Renal pelvis (tissue), 4 donors: Measurements from ENCODE around the gene CTTN. TPM values are rescaled to one million over a fixed set of nuclear protein-coding genes. Genes with fewer than 3 reads are reported as not detected.
"Not testable (repeated sequence)": the region's sequence is repeated elsewhere in the genome, so short reads cannot be mapped to it uniquely, and the experiment has no call there.

Source experiments
- DNase-seq: peaks from one replicate; pipeline ENCODE4 v3.0.0-alpha.2; 2013
- polyA plus RNA-seq, 3 donors: library from polyadenylated mRNA; unstranded; fragments of 120-200 nt; gene quantifications; one replicate each; pipeline ENCODE4 v1.2.1, GENCODE V29; 2013; ENCODE audit not compliant: insufficient read length in 3 of 3

The CTTN gene
- polyA plus RNA-seq, 3 donors = 166 to 234 (median 223) TPM

- no peak for DNase-seq
These were observed 8.8 kb downstream of the CTTN start for GRCh38 chr11:70407121-70407520.

- DNase-seq = no peak
These were observed 9.5 kb downstream of the CTTN start for GRCh38 chr11:70407814-70408213.

- not testable (repeated sequence) for DNase-seq
These were observed 10.0 kb downstream of the CTTN start for GRCh38 chr11:70408326-70408725.

DNA sequence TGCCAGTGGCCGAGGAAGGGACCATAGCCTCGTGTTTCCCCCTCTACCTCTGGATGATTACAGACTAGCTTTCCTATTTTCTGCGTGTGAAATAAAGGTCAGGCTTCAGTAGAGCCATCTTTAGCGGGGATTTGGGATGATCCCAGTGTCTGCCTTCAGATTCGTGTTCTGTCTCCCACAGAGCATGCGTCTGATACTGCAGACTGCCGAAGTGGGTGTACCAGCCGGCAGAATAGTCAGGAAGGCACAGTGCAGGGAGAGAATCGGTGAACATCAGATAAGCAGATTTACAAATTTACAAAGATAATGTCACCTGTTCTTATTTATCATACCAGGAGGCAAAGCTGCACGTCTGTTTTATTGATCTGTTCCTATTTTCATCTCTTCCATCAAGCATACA is 11.1 kb downstream of the CTTN start:
- DNase-seq = no peak

DNA sequence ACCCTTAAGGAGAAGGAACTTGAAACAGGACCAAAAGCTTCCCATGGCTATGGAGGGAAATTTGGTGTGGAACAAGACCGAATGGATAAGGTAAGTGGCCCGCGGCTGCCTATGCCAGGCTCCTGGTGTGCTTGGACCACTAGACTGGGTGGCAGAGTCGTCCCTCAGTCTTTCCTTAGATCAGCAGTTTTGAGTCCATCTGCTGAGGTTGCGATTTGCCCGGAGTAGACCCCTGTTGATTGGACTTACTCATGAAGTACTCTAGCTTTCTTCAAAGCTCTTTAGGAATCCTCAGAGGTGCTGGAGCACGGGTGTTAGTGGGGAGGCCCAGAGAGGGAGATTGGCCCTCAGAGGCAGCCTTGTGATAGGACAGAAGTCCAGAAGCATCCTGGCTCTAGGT is 11.5 kb downstream of the CTTN start:
- no peak for DNase-seq

DNA sequence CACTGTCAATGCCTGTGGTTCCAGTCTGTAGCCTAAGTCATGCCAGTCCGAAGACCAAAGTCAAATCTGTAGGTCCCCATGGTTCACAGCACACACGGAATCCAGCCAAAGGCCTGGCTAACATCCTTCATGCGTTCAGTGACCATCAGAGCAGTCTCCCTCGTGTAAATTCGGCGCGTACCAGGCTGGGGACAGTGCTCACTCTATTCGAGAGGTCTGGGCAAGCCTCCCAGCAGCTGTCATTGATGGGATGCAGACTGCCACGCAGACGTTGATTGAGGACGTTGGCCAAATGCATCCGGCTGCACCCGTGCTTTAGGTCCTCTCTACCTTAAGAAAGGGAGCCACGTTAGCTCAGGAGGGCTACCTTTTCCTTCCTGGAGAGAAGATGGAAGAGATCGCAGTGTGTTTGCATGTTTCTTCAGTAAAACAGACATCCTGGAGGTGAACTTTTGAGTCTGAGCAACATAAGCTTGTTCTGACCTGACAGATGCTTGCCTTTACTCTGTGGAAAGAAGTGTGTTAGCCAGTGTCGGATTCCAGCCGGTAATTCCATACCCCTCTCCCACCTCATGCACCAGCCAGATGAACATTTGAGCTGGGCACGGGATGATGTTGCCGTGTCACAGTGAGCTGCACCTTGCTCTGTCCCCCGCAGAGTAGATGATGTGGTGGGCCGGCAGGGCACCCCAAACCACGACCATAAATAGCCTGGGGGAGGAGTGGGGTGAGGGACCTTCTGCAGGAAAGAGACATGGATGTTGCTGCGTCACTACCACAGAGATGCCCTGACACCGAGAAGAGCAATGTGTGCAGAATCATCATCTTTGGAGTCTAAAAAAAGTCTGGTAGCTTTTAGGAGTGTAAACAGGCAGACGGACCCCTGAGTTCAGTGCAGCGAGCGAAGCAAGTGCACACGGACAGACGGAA is 12.2 kb downstream of the CTTN start:
- peak; percentile 48 for DNase-seq

- DNase-seq = no peak
These were observed 13.6 kb downstream of the CTTN start for GRCh38 chr11:70411713-70412452.

GRCh38 chr11:70413151-70413550 is 14.8 kb downstream of the CTTN start:
- no peak for DNase-seq

DNA sequence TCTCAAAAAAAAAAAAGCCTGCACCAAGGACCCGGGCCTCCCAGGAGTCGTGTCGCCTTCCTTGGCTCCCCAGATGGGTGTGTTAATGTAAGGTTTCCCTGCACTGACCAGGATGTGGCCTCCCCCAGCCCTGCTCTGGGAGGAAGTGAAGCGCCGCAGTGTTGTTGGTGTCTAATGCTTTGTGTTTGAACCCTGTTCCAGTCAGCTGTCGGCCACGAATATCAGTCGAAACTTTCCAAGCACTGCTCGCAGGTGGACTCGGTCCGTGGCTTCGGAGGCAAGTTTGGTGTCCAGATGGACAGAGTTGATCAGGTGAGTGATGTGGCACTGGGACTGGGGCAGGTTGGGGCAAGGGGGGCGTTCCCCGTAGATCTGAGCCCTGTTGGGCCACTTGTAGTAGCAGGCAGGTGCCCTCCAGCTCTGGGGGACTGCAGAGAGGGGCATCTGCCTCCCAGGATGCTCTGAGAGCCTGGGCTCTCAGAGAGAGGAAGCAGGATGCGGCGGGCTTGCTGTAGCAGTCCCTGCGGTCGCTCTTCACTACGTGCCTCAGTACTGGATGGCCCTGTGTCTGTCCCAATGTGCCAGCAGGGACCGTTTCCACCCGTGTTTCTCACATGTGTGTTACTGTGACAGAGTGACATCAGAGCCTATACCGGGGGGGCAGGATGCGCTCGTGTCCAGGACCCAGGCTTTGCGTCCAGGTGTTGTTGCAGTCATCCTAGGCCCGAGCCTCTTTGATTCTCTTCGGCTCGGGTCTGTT is 16.2 kb downstream of the CTTN start:
- DNase-seq = no peak

- DNase-seq = no peak
These were observed 16.9 kb downstream of the CTTN start for GRCh38 chr11:70415191-70415590.

DNA sequence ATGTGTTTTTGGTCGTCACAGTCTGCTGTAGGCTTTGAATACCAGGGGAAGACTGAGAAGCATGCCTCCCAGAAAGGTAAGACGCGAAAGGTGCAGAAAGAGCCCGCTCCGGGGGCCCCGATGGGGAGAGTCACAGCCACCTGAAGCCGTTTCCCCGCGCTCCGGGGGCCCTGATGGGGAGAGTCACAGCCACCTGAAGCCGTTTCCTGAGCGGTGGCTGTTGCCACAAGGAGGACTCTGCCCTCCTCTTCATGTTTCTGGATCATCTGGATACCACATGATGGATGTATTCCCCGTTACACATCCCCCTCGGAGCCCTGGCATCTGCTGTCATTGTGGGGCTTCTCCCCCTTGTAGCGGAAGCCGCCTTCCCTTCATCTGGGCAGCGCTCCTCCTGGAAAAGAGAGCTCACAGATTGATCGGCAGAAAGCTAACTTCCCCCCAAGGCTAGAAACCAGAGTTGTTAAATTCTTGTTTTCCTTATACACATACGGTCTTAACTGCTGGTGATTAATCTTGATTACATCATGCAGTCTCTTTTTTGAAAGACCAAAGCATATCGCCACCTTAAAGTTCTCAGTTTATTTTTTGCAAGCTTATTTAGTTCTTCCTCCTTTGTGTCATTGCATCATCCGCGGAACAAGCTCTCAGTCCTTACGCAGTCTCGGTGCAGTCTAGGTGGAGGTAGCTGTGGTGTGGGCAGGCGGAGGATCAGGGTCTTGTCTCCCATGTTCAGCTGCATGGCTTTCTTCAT is 17.5 kb downstream of the CTTN start:
- DNase-seq = no peak

- no peak for DNase-seq
These were observed 18.6 kb downstream of the CTTN start for GRCh38 chr11:70416881-70417280.

DNA sequence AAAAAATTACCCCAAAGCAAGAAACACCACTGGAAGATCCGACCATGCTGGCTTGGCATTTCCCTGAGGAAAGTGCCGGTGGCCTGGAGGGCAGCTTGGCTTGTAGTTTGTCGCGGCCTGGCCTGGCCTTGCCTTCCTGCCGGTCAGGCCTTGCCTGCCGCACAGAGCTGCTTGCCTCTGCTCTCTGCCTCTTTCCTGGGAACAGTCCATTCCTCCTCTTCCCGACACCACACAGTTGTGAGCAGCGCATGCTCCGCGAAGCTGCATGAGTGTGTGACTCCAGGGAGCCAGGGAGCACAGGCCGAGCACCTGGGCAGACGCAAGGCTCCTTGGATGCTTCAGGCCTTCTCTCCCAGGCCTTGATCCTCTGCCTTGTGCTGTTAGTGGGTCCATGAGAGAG is 19.8 kb downstream of the CTTN start:
- DNase-seq = no peak

DNA sequence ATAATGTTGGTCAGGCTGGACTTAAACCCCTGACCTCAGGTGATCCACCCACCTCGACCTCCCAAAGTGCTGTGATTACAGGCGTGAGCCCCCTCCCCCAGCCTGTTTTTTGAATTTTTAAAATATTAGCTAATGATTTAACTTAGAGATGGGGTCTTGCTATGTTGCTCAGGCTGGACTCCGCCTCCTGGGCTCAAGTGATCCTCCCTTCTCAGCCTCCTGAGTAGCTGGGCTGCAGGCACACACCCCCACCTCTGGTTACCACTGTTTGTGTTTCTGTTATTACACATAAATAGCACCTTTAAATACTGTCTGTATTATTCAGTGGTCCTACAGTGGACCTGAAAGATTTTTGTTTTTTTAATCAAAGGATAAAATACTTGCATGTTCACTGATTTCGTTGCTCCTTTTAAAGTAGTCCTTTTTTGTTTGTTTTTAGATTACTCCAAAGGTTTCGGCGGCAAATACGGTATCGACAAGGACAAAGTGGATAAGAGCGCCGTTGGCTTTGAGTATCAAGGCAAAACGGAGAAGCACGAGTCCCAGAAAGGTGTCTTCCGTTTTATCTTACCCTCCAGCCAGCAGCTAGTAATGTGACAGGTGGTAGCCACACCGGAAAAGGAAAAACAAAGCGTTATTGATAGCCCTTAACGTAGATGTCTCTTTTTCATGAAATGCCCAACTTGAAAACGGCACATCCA is 21.1 kb downstream of the CTTN start:
- DNase-seq = no peak

DNA sequence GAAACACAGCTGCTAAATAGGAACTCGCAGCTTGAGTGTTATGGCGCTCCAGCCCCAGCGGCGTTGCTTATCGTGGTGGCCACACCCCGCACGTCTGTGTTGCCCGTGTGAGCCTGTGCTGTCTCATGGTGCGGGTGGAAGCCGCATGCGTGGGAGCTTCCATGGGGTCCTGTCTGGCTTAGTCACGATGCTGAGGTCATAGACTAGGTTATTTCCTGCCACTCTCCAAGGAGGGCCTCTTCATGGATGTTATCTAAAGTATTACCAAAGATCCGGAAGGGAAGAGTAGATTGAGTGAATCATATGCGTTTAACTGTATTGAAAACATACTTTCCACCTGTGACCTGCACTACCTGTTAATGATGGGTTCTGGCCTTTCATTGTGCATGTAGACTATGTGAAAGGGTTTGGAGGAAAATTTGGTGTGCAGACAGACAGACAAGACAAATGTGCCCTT is 21.7 kb downstream of the CTTN start:
- no peak for DNase-seq

- DNase-seq = no peak
These were observed 22.2 kb downstream of the CTTN start for GRCh38 chr11:70420496-70420895.

GRCh38 chr11:70421123-70421522 is 22.8 kb downstream of the CTTN start:
- no peak for DNase-seq

DNA sequence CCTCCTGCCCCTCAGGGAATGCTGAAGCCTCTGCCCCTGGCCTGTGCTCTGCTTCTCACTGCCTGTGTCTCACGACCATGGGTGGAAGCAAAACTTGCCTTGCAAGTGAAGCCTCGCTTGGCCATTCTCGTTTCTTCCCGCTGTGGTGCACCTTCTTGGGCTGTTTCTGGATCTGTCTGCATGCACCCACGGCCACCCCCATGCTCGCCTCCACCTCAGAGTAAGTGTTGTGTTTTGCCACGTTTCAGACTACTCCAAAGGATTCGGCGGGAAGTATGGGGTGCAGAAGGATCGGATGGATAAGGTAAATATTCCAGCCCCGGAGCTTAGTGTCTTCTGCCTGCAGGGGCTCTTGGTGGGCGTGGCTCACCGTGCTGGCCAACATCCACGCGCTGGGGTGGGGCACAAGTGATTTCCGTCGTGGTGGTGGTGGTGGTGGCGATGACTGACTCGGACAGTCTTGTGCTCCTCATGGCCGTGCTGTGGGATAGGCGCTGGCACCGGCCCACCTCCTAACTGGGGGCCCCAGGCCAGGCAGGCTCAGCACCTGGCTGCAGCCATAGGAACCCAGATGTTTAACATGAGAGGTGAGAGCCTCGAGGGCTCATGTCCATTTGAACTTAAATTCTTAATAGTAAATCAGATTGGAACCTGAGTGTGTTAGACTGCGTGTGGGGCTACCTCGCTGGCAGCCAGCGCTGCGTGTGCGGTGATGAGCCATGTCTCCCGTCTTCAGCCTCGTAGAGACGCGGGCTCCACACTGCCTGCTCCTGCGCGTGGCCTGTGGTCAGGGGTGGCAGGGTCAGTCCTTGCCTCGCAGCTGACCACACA is 24.6 kb downstream of the CTTN start:
- DNase-seq = no peak

- no peak for DNase-seq
These were observed 25.5 kb downstream of the CTTN start for GRCh38 chr11:70423523-70424505.
